ENCODE data around the gene VPS35L. TPM values are rescaled to one million over a fixed set of nuclear protein-coding genes. Genes with fewer than 3 reads are reported as not detected.

Gene VPS35L
- total RNA-seq, 6 experiments from 2014 or later, result 65.6 to 81.9 (median 76.8) TPM

GRCh38 chr16:19549673-19550072, 5.8 kb upstream of the VPS35L start:
- no peak overlapping the region for H3K4me3 Mint-ChIP-seq
- no peaks in the 10 kb centered on the region for H3K9me3 Mint-ChIP-seq
- no peak for TF ChIP-seq CTCF (IDR thresholded peaks at IDR 0.05)
- H3K27ac Mint-ChIP-seq, result no peak overlapping the region
- no peaks in the 10 kb centered on the region; the same call in 1 of the 2 replicates for H3K4me1 Mint-ChIP-seq (ENCODE audit: low read depth)
- no peak for DNase-seq
- no peaks in the 10 kb centered on the region; the same call in 1 of the 2 replicates for H3K36me3 Mint-ChIP-seq (ENCODE audit: low read depth)
- no peaks in the 10 kb centered on the region for H3K27me3 Mint-ChIP-seq (ENCODE audit: insufficient read depth)

GRCh38 chr16:19555938-19556771, 652 bp downstream of the VPS35L start:
- Mint-ChIP-seq H3K9me3 (no peaks in the 10 kb centered on the region), H3K4me1 (ENCODE audit: low read depth) (peaks cover 13% of the 10 kb centered on the region), H3K27me3 (ENCODE audit: insufficient read depth) (peaks cover 2% of the 10 kb centered on the region; the same call in 1 of the 2 replicates), H3K4me3 (peak overlapping the region; percentile 93), H3K36me3 (ENCODE audit: low read depth) (peaks cover 6% of the 10 kb centered on the region), H3K27ac (peak overlapping the region; percentile 95)
- TF ChIP-seq CTCF (IDR thresholded peaks at IDR 0.05), result peak; percentile 65
- DNase-seq, result peak; percentile 35

- no peaks in the 10 kb centered on the region; the same call in 1 of the 2 replicates for H3K9me3 Mint-ChIP-seq
- H3K4me3 Mint-ChIP-seq, result no peak overlapping the region
- peaks cover 12% of the 10 kb centered on the region for H3K36me3 Mint-ChIP-seq (ENCODE audit: low read depth)
- DNase-seq, result peak; percentile 67
- peaks cover 13% of the 10 kb centered on the region for H3K4me1 Mint-ChIP-seq (ENCODE audit: low read depth)
- no peak overlapping the region for H3K27ac Mint-ChIP-seq
- peak; percentile 91 for TF ChIP-seq CTCF (IDR thresholded peaks at IDR 0.05)
- peaks cover 2% of the 10 kb centered on the region; the same call in 1 of the 2 replicates for H3K27me3 Mint-ChIP-seq (ENCODE audit: insufficient read depth)
Measured at GRCh38 chr16:19559242-19559910, 3.9 kb downstream of the VPS35L start.

- TF ChIP-seq CTCF (IDR thresholded peaks at IDR 0.05), result no peak
- Mint-ChIP-seq H3K27ac (no peak overlapping the region), H3K9me3 (no peaks in the 10 kb centered on the region; the same call in 1 of the 2 replicates), H3K27me3 (ENCODE audit: insufficient read depth) (peaks cover 2% of the 10 kb centered on the region; the same call in 1 of the 2 replicates), H3K4me1 (ENCODE audit: low read depth) (peaks cover 10% of the 10 kb centered on the region), H3K4me3 (no peak overlapping the region), H3K36me3 (ENCODE audit: low read depth) (peaks cover 12% of the 10 kb centered on the region)
- DNase-seq, result no peak
Measured at GRCh38 chr16:19560078-19560477, 4.6 kb downstream of the VPS35L start.

- H3K36me3 Mint-ChIP-seq (ENCODE audit: low read depth), result peaks cover 18% of the 10 kb centered on the region
- no peak overlapping the region for H3K4me3 Mint-ChIP-seq
- H3K27ac Mint-ChIP-seq, result no peak overlapping the region
- TF ChIP-seq CTCF (IDR thresholded peaks at IDR 0.05), result no peak
- no peaks in the 10 kb centered on the region for H3K27me3 Mint-ChIP-seq (ENCODE audit: insufficient read depth)
- DNase-seq, result no peak
- H3K4me1 Mint-ChIP-seq (ENCODE audit: low read depth), result no peaks in the 10 kb centered on the region
- no peaks in the 10 kb centered on the region; the same call in 1 of the 2 replicates for H3K9me3 Mint-ChIP-seq
Measured at GRCh38 chr16:19563377-19563776, 7.9 kb downstream of the VPS35L start.

All from HFFc6 (cell line).